ENCODE measurements around the gene SLC19A2.

DNA sequence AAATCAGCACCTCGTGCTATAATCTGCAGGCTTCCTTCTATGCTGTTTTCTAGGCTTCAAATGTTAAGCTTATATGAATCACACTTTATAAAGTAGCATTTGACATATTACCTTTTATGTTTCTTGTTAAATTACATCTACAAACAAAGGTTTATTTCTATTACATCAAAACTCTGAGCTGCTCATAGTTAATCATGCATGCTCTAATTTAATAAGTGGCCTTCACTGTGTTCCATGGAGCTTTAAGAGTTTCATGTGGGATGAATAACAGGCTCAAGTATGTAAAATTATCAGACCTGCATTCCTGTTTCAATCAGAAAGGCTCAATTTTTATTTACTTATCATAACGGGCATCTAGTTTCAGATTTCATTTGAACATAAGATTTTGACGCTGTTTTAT lies 13.0 kb downstream of the SLC19A2 start:
- TF ChIP-seq EZH2phosphoT487 (IDR thresholded peaks at IDR 0.05; ENCODE audit: borderline replicate concordance): no peak
- TF ChIP-seq, protein P1, sequence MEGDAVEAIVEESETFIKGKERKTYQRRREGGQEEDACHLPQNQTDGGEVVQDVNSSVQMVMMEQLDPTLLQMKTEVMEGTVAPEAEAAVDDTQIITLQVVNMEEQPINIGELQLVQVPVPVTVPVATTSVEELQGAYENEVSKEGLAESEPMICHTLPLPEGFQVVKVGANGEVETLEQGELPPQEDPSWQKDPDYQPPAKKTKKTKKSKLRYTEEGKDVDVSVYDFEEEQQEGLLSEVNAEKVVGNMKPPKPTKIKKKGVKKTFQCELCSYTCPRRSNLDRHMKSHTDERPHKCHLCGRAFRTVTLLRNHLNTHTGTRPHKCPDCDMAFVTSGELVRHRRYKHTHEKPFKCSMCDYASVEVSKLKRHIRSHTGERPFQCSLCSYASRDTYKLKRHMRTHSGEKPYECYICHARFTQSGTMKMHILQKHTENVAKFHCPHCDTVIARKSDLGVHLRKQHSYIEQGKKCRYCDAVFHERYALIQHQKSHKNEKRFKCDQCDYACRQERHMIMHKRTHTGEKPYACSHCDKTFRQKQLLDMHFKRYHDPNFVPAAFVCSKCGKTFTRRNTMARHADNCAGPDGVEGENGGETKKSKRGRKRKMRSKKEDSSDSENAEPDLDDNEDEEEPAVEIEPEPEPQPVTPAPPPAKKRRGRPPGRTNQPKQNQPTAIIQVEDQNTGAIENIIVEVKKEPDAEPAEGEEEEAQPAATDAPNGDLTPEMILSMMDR (conservative IDR thresholded peaks at IDR 0.05; ENCODE audit: low read length): no peak

Measured in Loucy (cell line).